Measurements from ENCODE around the gene KCNIP3.

DNA sequence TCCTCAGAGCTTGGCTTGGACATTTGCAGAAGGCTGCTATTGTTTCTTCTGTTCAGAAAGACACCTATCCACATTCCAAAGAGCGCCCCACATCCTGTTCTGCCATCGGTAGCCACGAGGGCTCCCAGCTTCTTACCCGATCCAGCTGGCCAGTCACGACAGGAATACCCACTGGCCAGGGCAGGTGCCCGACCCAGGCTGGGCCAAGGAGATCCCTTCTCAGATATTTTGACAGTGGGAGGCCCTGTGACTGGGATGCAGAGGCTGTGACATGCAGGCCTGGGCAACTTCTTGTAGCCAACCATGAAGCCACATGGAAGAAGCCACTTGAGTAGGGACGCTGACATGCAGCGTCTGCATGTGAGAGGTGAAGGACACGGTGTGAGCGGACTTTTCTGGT is 34.5 kb downstream of the KCNIP3 start:
- TF ChIP-seq CTCF (IDR thresholded peaks at IDR 0.05; ENCODE audit: insufficient read depth, low read depth, low read length) (no peak), EZH2 (IDR thresholded peaks at IDR 0.05; ENCODE audit: insufficient read depth, low read length) (no peak)

Measured in astrocyte (in vitro differentiated cells and primary cell).